T-helper 17 cell (primary cell): ENCODE data around the gene ZFR2. TPM values are rescaled to one million over a fixed set of nuclear protein-coding genes. Genes with fewer than 3 reads are reported as not detected.

ENCODE experiments used
- ATAC-seq: fragments of 150-1000 bp; cut with Tn5 transposase; 2 replicates; pipeline ENCODE4 v1.10.0; 2021; ENCODE audit warnings: mild to moderate bottlenecking, moderate library complexity
- DNase-seq, 3 donors: peaks; one replicate each; pipeline versions ENCODE4 v3.0.0 to v3.0.0-alpha.2; 2020 to 2021
- H3K9me3 ChIP-seq: one replicate; pipeline ENCODE4 v1.7.0; 2013; ENCODE audit warnings: low read length, mild to moderate bottlenecking; ENCODE audit not compliant: control insufficient read depth, poor library complexity, severe bottlenecking
- H3K27ac Mint-ChIP-seq: one replicate; pipeline ENCODE4 v1.8.0; 2022; ENCODE audit warnings: mild to moderate bottlenecking, moderate library complexity, mixed read lengths
- H3K27me3 Mint-ChIP-seq: one replicate; pipeline ENCODE4 v1.8.0; 2022; ENCODE audit warnings: mixed read lengths
- H3K36me3 Mint-ChIP-seq: one replicate; pipeline ENCODE4 v1.8.0; 2022; ENCODE audit warnings: low read depth, mixed read lengths
- H3K4me1 Mint-ChIP-seq: one replicate; pipeline ENCODE4 v1.8.0; 2022; ENCODE audit warnings: mild to moderate bottlenecking, mixed read lengths
- H3K4me3 Mint-ChIP-seq: one replicate; pipeline ENCODE4 v1.8.0; 2022; ENCODE audit warnings: mild to moderate bottlenecking, moderate library complexity, mixed read lengths
- total RNA-seq, 4 donors: library from RNA in 2 of 4; stranded (reverse) in 2 of 4; gene quantifications; one replicate each; pipeline ENCODE4 v1.2.3 and lab custom pipeline; 2022 to 2026

The ZFR2 gene
- total RNA-seq, 2 donors from 2014 or later = 1.2 to 1.3 TPM

GRCh38 chr19:3796358-3796757, 72.5 kb downstream of the ZFR2 start:
- Mint-ChIP-seq H3K36me3 (peaks cover 4% of the 10 kb centered on the region), H3K27ac (no peak overlapping the region), H3K27me3 (no peaks in the 10 kb centered on the region), H3K4me3 (no peak overlapping the region), H3K4me1 (peaks cover 15% of the 10 kb centered on the region)
- peaks cover 2% of the 10 kb centered on the region for H3K9me3 ChIP-seq
- no peak for ATAC-seq
- no peak for DNase-seq

GRCh38 chr19:3793799-3794198, 75.0 kb downstream of the ZFR2 start:
- Mint-ChIP-seq H3K36me3 (peaks cover 4% of the 10 kb centered on the region), H3K4me1 (peaks cover 3% of the 10 kb centered on the region), H3K4me3 (no peak overlapping the region), H3K27ac (no peak overlapping the region), H3K27me3 (no peaks in the 10 kb centered on the region)
- no peak for DNase-seq
- no peak for ATAC-seq
- peaks cover 2% of the 10 kb centered on the region for H3K9me3 ChIP-seq

- H3K27me3 Mint-ChIP-seq = no peaks in the 10 kb centered on the region
These were observed 76.7 kb downstream of the ZFR2 start for GRCh38 chr19:3792114-3792513.

GRCh38 chr19:3790941-3791340, 77.9 kb downstream of the ZFR2 start:
- no peak for DNase-seq
- Mint-ChIP-seq H3K4me3 (no peak overlapping the region), H3K4me1 (no peaks in the 10 kb centered on the region), H3K27ac (no peak overlapping the region), H3K36me3 (peaks cover 3% of the 10 kb centered on the region), H3K27me3 (no peaks in the 10 kb centered on the region)
- no peaks in the 10 kb centered on the region for H3K9me3 ChIP-seq
- no peak for ATAC-seq

More at GRCh38 chr19:3792114-3792513, 76.7 kb downstream of the ZFR2 start:
- H3K36me3 Mint-ChIP-seq = peaks cover 3% of the 10 kb centered on the region
- peaks cover 2% of the 10 kb centered on the region for H3K9me3 ChIP-seq
- H3K4me1 Mint-ChIP-seq = no peaks in the 10 kb centered on the region
- DNase-seq = no peak
- H3K27ac Mint-ChIP-seq = no peak overlapping the region
- no peak for ATAC-seq
- no peak overlapping the region for H3K4me3 Mint-ChIP-seq

GRCh38 chr19:3790209-3790734, 78.6 kb downstream of the ZFR2 start:
- Mint-ChIP-seq H3K4me1 (no peaks in the 10 kb centered on the region), H3K27ac (no peak overlapping the region), H3K27me3 (no peaks in the 10 kb centered on the region), H3K4me3 (no peak overlapping the region), H3K36me3 (peaks cover 3% of the 10 kb centered on the region)
- no peaks in the 10 kb centered on the region for H3K9me3 ChIP-seq
- ATAC-seq (no peak), DNase-seq (no peak)

- DNase-seq (no peak), ATAC-seq (no peak)
- Mint-ChIP-seq H3K36me3 (peaks cover 3% of the 10 kb centered on the region), H3K4me1 (peaks cover 2% of the 10 kb centered on the region), H3K27me3 (no peaks in the 10 kb centered on the region), H3K27ac (no peak overlapping the region), H3K4me3 (no peak overlapping the region)
- no peaks in the 10 kb centered on the region for H3K9me3 ChIP-seq
These were observed 79.7 kb downstream of the ZFR2 start for GRCh38 chr19:3788996-3789778.

- Mint-ChIP-seq H3K4me1 (peaks cover 2% of the 10 kb centered on the region), H3K27ac (no peak within 1 kb of the TSS)
- DNase-seq = no peak
These were observed 82.7 kb downstream of the ZFR2 start, which contains the start of gene MATK for GRCh38 chr19:3785938-3786824. Gene MATK (minus strand): TSS chr19:3786381. CDS start chr19:3785135, 1,246 bp downstream.

GRCh38 chr19:3785451-3785937, 83.3 kb downstream of the ZFR2 start:
- peak overlapping the region; percentile 83 for H3K4me3 Mint-ChIP-seq
- no peak overlapping the region for H3K27ac Mint-ChIP-seq
- ATAC-seq (peak; percentile 39), DNase-seq (no peak)
- H3K4me1 Mint-ChIP-seq = peaks cover 2% of the 10 kb centered on the region
- no peaks in the 10 kb centered on the region for H3K27me3 Mint-ChIP-seq
- no peaks in the 10 kb centered on the region for H3K36me3 Mint-ChIP-seq
- H3K9me3 ChIP-seq = peaks cover 3% of the 10 kb centered on the region

More at GRCh38 chr19:3785938-3786824, 82.7 kb downstream of the ZFR2 start, which contains the start of gene MATK:
- peak within 1 kb of the TSS; percentile 83 for H3K4me3 Mint-ChIP-seq
- H3K36me3 Mint-ChIP-seq = no peaks in the 10 kb centered on the region
- peaks cover 3% of the 10 kb centered on the region for H3K9me3 ChIP-seq
- ATAC-seq = peak; percentile 41
- H3K27me3 Mint-ChIP-seq = no peaks in the 10 kb centered on the region

- H3K27ac Mint-ChIP-seq = no peak overlapping the region
- no peaks in the 10 kb centered on the region for H3K27me3 Mint-ChIP-seq
- H3K9me3 ChIP-seq = peaks cover 3% of the 10 kb centered on the region
- peak overlapping the region; percentile 83 for H3K4me3 Mint-ChIP-seq
- peaks cover 2% of the 10 kb centered on the region for H3K4me1 Mint-ChIP-seq
- DNase-seq = no peak
- ATAC-seq = no peak
- H3K36me3 Mint-ChIP-seq = no peaks in the 10 kb centered on the region
These were observed 84.0 kb downstream of the ZFR2 start for GRCh38 chr19:3784607-3785450.

- no peaks in the 10 kb centered on the region for H3K27me3 Mint-ChIP-seq
- H3K4me1 Mint-ChIP-seq = peaks cover 2% of the 10 kb centered on the region
- H3K27ac Mint-ChIP-seq = no peak overlapping the region
- no peaks in the 10 kb centered on the region for H3K36me3 Mint-ChIP-seq
- H3K4me3 Mint-ChIP-seq = peak overlapping the region; percentile 83
- no peak for DNase-seq
- H3K9me3 ChIP-seq = peaks cover 3% of the 10 kb centered on the region
- peak; percentile 56 for ATAC-seq
These were observed 84.9 kb downstream of the ZFR2 start for GRCh38 chr19:3783660-3784584.

GRCh38 chr19:3782903-3783302, 85.9 kb downstream of the ZFR2 start:
- Mint-ChIP-seq H3K27ac (no peak overlapping the region), H3K36me3 (no peaks in the 10 kb centered on the region), H3K4me1 (peaks cover 2% of the 10 kb centered on the region), H3K27me3 (no peaks in the 10 kb centered on the region), H3K4me3 (no peak overlapping the region)
- DNase-seq (no peak), ATAC-seq (no peak)
- H3K9me3 ChIP-seq = peaks cover 3% of the 10 kb centered on the region
